Panc1 (cell line): ENCODE data around the gene ERBB2.

ENCODE experiments used
- CTCF ChIP-seq: fragments of 450-650 bp; IDR thresholded peaks from 2 replicates; pipeline ENCODE4 v1.5.1; 2017; ENCODE audit warnings: mild to moderate bottlenecking
- POLR2AphosphoS5 ChIP-seq: IDR thresholded peaks from 2 replicates; pipeline ENCODE4 v1.6.1; 2012; ENCODE audit warnings: mild to moderate bottlenecking, low read depth, low read length, moderate library complexity
- REST ChIP-seq, 2 experiments: IDR thresholded peaks; 2 replicates each; pipeline ENCODE4 v1.6.1; 2011 to 2012; ENCODE audit warnings: low read depth in 2 of 2, control low read depth in 1 of 2, low read length in 1 of 2, mild to moderate bottlenecking in 1 of 2, moderate library complexity in 1 of 2; ENCODE audit not compliant: insufficient read depth in 1 of 2

GRCh38 chr17:39674179-39674578, 25.7 kb upstream of the ERBB2 start:
- TF ChIP-seq CTCF (no peak), REST (IDR thresholded peaks at IDR 0.05; ENCODE audit: insufficient read depth in 1 of 2, low read depth in 2 of 2, low read length in 1 of 2) (no peak), POLR2AphosphoS5 (no peak)
